Muscle layer of duodenum (tissue), 2 donors: ENCODE data around the gene IFITM10.
"Not testable (repeated sequence)": the region's sequence is repeated elsewhere in the genome, so short reads cannot be mapped to it uniquely, and the experiment has no call there.

Experiments used
- H3K27ac ChIP-seq: one replicate; pipeline ENCODE4 v1.7.0; 2013; ENCODE audit warnings: mild to moderate bottlenecking, low read length
- H3K27me3 ChIP-seq: one replicate; pipeline ENCODE4 v1.7.0; 2013; ENCODE audit warnings: low read depth, mild to moderate bottlenecking, control low read depth, low read length
- H3K36me3 ChIP-seq, 2 donors: one replicate each; pipeline ENCODE4 v1.7.0; 2013; ENCODE audit warnings: low read length in 2 of 2, control low read depth in 1 of 2, mild to moderate bottlenecking in 1 of 2; ENCODE audit not compliant: insufficient read depth in 2 of 2, control insufficient read depth in 1 of 2
- H3K4me1 ChIP-seq, 2 donors: one replicate each; pipeline ENCODE4 v1.7.0; 2013; ENCODE audit warnings: low read length in 2 of 2, mild to moderate bottlenecking in 2 of 2, control low read depth in 1 of 2, moderate library complexity in 1 of 2; ENCODE audit not compliant: insufficient read depth in 2 of 2, control insufficient read depth in 1 of 2
- H3K4me3 ChIP-seq, 2 donors: one replicate each; pipeline ENCODE4 v1.7.0; 2013; ENCODE audit warnings: low read length in 2 of 2, low read depth in 1 of 2, mild to moderate bottlenecking in 1 of 2
- H3K9me3 ChIP-seq, 2 donors: one replicate each; pipeline ENCODE4 v1.7.0; 2013; ENCODE audit warnings: low read length in 2 of 2, control low read depth in 1 of 2, mild to moderate bottlenecking in 1 of 2; ENCODE audit not compliant: control insufficient read depth in 1 of 2
- donor health status: healthy.

Gene IFITM10

GRCh38 chr11:1694064-1694845, 56.1 kb downstream of the IFITM10 start:
- Histone ChIP-seq H3K9me3 (no peaks in the 10 kb centered on the region), H3K27me3 (no peaks in the 10 kb centered on the region), H3K4me3 (peak overlapping the region; percentile 57 to 64), H3K27ac (no peak overlapping the region), H3K36me3 (no peaks in the 10 kb centered on the region), H3K4me1 (peaks cover 3 to 11% of the 10 kb centered on the region in 2 donors)

- no peak overlapping the region for H3K27ac ChIP-seq
- H3K9me3 ChIP-seq: no peaks in the 10 kb centered on the region
- peaks cover 3 to 11% of the 10 kb centered on the region in 2 donors for H3K4me1 ChIP-seq
- H3K4me3 ChIP-seq: peak overlapping the region; percentile 57 to 64
- H3K27me3 ChIP-seq: no peaks in the 10 kb centered on the region
- no peaks in the 10 kb centered on the region for H3K36me3 ChIP-seq
Observed at GRCh38 chr11:1693327-1694063, 56.9 kb downstream of the IFITM10 start.

DNA sequence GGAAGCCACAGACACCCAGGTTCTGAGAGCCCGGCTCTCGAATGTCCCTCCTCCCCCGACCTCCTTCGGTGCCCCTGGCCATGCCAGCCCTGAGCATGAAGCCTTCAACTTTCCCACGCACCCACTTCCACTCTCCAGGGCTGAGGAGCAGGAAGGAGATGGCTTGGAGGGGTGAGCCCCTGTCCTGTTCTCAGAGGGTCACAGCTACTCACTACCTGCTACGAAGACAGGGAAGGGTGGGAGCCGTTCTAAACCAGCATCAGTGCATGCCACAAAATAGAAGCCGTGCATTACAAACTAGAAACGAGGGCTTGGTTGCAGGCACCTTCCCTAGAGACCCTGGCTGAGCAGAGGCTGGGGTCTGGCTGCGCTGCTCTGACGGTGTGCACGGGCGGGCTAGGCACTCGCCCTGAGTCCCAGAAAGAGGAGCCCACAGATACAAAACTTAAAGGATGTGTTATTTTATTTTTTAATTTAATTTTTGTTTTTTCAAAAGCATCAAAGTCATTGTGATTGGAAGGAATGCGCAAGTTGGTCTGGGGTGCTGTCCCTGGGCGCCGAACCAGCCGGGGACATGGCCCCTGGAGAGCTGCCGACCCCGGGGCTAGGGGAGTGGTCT, 57.6 kb downstream of the IFITM10 start:
- Histone ChIP-seq H3K27ac (no peak overlapping the region), H3K27me3 (no peaks in the 10 kb centered on the region), H3K4me1 (peaks cover 3 to 11% of the 10 kb centered on the region in 2 donors), H3K4me3 (peak overlapping the region in 1 of 2 donors; percentile 64), H3K36me3 (no peaks in the 10 kb centered on the region), H3K9me3 (no peaks in the 10 kb centered on the region)

GRCh38 chr11:1691878-1692707, 58.3 kb downstream of the IFITM10 start:
- Histone ChIP-seq H3K27ac (no peak overlapping the region), H3K36me3 (no peaks in the 10 kb centered on the region), H3K4me1 (peaks cover 3 to 11% of the 10 kb centered on the region in 2 donors), H3K4me3 (no peak overlapping the region), H3K9me3 (no peaks in the 10 kb centered on the region), H3K27me3 (no peaks in the 10 kb centered on the region)

- Histone ChIP-seq H3K27ac (no peak overlapping the region), H3K27me3 (no peaks in the 10 kb centered on the region), H3K9me3 (no peaks in the 10 kb centered on the region), H3K4me3 (no peak overlapping the region), H3K4me1 (peaks cover 3 to 11% of the 10 kb centered on the region in 2 donors), H3K36me3 (no peaks in the 10 kb centered on the region)
Observed at GRCh38 chr11:1691026-1691877, 59.1 kb downstream of the IFITM10 start.

DNA sequence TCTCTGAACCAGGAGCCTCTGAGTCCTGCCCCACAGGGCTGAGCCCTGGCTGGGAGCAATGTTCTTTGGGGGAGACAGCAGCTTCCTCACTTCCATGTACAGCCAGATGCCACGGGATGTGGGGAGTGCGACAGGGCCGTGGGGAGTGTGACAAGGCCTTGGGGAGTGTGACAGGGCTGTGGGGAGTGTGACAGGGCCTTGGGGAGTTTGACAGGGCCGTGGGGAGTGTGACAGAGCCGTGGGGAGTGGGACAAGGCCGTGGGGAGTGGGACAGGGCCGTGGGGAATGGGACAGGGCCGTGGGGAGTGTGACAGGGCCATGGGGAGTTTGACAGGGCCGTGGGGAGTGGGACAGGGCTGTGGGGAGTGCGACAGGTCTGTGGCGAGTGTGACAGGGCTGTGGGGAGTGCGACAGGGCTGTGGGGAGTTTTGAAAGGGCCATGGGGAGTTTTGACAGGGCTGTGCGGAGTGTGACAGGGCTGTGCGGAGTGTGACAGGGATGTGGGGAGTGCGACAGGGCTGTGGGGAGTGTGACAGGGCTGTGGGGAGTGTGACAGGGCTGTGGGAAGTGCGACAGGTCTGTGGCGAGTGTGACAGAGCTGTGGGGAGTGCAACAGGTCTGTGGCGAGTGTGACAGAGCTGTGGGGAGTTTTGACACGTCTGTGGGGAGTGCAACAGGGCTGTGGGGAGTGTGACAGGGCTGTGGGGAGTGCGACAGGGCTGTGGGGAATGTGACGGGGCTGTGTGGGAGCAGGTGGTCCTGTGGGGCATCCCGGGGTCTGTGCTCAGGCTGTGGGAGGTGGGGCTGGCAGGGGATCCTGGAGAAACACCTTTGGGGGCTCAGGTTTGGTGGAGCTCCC, 60.0 kb downstream of the IFITM10 start:
- no peak overlapping the region for H3K27ac ChIP-seq
- H3K36me3 ChIP-seq: no peaks in the 10 kb centered on the region
- H3K4me1 ChIP-seq: peaks cover 3 to 11% of the 10 kb centered on the region in 2 donors
- H3K9me3 ChIP-seq: no peaks in the 10 kb centered on the region
- H3K27me3 ChIP-seq: no peaks in the 10 kb centered on the region
- no peak overlapping the region for H3K4me3 ChIP-seq

DNA sequence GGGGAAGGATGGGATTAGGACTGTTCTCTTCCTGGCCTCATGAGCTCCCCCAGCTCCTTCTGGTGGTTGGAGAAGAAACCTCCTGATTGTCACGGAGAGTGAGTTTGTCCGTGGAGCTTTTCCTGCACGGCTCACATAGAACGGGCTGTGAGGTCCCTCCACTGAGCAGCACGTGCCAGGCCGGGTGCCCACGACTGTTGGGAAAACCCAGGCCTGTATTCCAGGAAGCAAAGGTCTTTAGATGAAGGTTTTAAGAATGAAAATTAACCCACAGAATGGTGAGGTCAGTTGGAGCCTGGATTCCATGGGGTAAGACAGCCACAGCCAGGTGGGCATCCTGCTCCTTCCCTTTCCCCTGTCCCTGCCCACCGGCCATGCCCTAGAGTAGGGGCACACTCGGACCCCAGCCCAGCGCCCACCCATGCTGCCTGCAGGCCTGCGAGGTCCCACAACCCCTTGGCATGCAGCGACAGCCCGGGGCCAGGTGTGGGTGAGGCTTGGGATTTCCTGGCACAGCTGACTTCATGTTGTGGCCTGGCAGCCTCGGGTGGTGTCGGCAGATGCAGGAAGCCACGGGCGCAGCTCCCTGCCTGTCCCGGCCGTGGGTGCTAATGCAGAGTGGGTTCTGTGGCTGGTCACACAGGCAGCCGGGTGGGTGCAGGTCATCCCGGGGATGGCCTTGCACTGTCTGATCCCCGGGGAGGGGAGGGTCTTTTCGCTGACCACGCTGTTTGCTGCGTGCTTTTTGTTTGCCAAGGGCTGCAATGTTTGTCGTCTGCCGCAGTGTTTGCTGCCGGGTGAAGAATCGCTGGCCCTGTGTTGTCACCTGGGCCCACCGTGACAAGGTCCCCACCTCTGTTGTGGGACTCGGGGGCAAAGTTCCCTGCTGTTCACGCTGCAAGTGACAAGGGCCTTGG, 60.9 kb downstream of the IFITM10 start:
- H3K4me3 ChIP-seq, H3K27ac ChIP-seq, H3K27me3 ChIP-seq, H3K9me3 ChIP-seq, H3K36me3 ChIP-seq: not testable (repeated sequence)
- H3K4me1 ChIP-seq: peaks cover 3 to 11% of the 10 kb centered on the region in 2 donors

DNA sequence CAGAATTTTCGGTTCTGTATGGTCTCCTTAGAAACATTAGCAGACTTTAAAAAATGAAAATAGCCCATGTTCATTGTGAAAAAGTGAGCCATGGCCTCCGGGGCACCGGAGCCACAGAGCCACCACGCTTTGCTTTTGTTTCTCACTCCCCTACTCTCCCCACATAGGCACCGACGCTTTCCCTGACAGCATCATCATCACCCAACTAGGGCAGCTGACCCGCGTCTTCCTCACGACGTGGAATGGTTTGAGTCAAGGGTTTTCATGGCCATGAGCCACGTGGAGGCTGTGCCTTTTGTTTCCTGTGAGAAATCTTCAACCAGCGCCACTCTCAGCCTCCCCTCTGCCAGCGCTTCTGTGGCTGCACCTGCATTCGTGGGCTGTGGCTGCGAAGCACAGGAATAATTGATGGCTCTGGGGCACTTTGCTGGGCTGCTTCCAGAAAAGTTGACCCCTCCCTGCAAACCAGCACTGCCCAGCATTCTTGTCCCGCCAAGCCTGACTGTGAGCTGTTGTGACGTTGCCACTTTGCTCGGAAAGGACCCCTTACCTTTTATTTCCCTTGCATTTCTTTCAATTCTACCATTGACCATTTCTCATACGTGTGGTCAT, 62.0 kb downstream of the IFITM10 start:
- not testable (repeated sequence) for H3K27me3 ChIP-seq, H3K36me3 ChIP-seq, H3K4me3 ChIP-seq, H3K9me3 ChIP-seq, H3K4me1 ChIP-seq, H3K27ac ChIP-seq

DNA sequence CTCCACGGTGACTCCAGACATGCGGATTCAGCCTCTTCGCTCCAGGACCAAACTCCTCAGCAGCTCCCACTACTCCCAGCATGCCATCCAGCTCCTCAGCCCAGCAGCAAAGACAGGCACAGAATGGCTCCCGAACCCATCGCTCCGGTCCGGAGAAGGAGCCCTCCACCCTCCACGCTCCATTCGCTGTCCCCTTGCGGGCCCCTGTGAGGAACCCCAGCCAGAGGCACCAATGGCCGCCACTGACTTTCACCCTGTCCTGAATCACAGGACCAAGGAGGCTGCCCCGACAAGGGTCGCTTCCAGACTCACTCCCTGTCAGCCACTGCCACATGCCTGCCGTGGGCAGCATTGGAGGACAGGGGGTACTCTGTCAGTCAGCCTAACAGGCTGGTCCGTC, 64.2 kb downstream of the IFITM10 start:
- H3K27ac ChIP-seq, H3K4me3 ChIP-seq, H3K27me3 ChIP-seq, H3K36me3 ChIP-seq, H3K9me3 ChIP-seq, H3K4me1 ChIP-seq: not testable (repeated sequence)
